Osteocyte (in vitro differentiated cells): ENCODE results near the gene EIF4G3. TPM values are rescaled to one million over a fixed set of nuclear protein-coding genes. Genes with fewer than 3 reads are reported as not detected.
"Not testable (repeated sequence)": the region's sequence is repeated elsewhere in the genome, so short reads cannot be mapped to it uniquely, and the experiment has no call there.

Experiments used
- DNase-seq: peaks from one replicate; pipeline ENCODE4 v3.0.0; 2021; ENCODE audit warnings: mixed read lengths; ENCODE audit not compliant: unreplicated experiment; ENCODE audit errors: extremely low spot score
- H3K27ac Mint-ChIP-seq: one replicate; pipeline ENCODE4 v1.8.0; 2021; ENCODE audit warnings: mild to moderate bottlenecking, mixed read lengths; ENCODE audit not compliant: unreplicated experiment
- H3K27me3 Mint-ChIP-seq: one replicate; pipeline ENCODE4 v1.8.0; 2021; ENCODE audit warnings: mixed read lengths; ENCODE audit not compliant: unreplicated experiment
- H3K36me3 Mint-ChIP-seq: one replicate; pipeline ENCODE4 v1.8.0; 2021; ENCODE audit warnings: mixed read lengths; ENCODE audit not compliant: unreplicated experiment
- H3K4me1 Mint-ChIP-seq: one replicate; pipeline ENCODE4 v1.8.0; 2021; ENCODE audit warnings: mixed read lengths; ENCODE audit not compliant: unreplicated experiment
- H3K4me3 Mint-ChIP-seq: one replicate; pipeline ENCODE4 v1.8.0; 2021; ENCODE audit warnings: mild to moderate bottlenecking, moderate library complexity, mixed read lengths; ENCODE audit not compliant: unreplicated experiment
- H3K9me3 Mint-ChIP-seq: one replicate; pipeline ENCODE4 v1.8.0; 2021; ENCODE audit warnings: mixed read lengths; ENCODE audit not compliant: unreplicated experiment
- total RNA-seq: library from RNA; stranded (reverse); gene quantifications from 2 replicates; pipeline ENCODE4 v1.2.1, GENCODE V29; 2021
- TF ChIP-seq, protein P1 (sequence below): fragments of 200-600 bp; sonication (generic); IDR thresholded peaks from 2 replicates; pipeline ENCODE4 v1.5.0; 2021; ENCODE audit warnings: antibody characterized with exemption, mild to moderate bottlenecking, moderate library complexity

EIF4G3 gene
- total RNA-seq, 1 donor from 2014 or later: 81.9 TPM

GRCh38 chr1:21185221-21185731, 8.6 kb upstream of the EIF4G3 start:
- TF ChIP-seq, protein P1, sequence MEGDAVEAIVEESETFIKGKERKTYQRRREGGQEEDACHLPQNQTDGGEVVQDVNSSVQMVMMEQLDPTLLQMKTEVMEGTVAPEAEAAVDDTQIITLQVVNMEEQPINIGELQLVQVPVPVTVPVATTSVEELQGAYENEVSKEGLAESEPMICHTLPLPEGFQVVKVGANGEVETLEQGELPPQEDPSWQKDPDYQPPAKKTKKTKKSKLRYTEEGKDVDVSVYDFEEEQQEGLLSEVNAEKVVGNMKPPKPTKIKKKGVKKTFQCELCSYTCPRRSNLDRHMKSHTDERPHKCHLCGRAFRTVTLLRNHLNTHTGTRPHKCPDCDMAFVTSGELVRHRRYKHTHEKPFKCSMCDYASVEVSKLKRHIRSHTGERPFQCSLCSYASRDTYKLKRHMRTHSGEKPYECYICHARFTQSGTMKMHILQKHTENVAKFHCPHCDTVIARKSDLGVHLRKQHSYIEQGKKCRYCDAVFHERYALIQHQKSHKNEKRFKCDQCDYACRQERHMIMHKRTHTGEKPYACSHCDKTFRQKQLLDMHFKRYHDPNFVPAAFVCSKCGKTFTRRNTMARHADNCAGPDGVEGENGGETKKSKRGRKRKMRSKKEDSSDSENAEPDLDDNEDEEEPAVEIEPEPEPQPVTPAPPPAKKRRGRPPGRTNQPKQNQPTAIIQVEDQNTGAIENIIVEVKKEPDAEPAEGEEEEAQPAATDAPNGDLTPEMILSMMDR: no peak
- H3K36me3 Mint-ChIP-seq: no peaks in the 10 kb centered on the region
- H3K4me3 Mint-ChIP-seq: no peak overlapping the region
- DNase-seq: no peak
- no peaks in the 10 kb centered on the region for H3K9me3 Mint-ChIP-seq
- H3K4me1 Mint-ChIP-seq: peaks cover 1% of the 10 kb centered on the region
- no peaks in the 10 kb centered on the region for H3K27me3 Mint-ChIP-seq
- no peak overlapping the region for H3K27ac Mint-ChIP-seq

DNA sequence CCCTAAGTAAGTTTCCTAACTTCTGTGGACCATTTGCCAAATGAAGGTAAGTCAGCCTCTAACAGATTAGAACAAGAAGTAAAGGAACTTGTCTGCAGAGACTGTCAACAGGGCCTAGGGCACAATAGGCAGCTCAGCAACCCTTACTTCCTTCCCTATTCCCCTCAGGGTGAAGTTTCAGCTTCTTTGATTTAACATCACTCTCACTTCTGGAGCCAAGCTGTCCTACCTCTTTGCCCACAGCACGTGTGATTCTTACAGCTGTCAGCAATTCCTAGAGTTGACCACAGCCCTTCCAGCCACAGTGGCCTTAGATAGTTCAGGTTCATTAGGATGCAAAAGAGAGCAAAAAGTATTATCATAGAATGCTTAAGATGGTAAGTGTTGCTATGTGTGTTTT, 7.6 kb upstream of the EIF4G3 start:
- H3K27ac Mint-ChIP-seq: no peak overlapping the region

GRCh38 chr1:21182181-21182731, 5.6 kb upstream of the EIF4G3 start:
- no peaks in the 10 kb centered on the region for H3K27me3 Mint-ChIP-seq
- no peak for DNase-seq
- H3K9me3 Mint-ChIP-seq: no peaks in the 10 kb centered on the region
- no peaks in the 10 kb centered on the region for H3K4me1 Mint-ChIP-seq
- no peak overlapping the region for H3K27ac Mint-ChIP-seq
- H3K36me3 Mint-ChIP-seq: no peaks in the 10 kb centered on the region
- TF ChIP-seq, protein P1: no peak
- H3K4me3 Mint-ChIP-seq: no peak overlapping the region

More for the DNA sequence above, 7.6 kb upstream of the EIF4G3 start:
- TF ChIP-seq, protein P1: no peak
- Mint-ChIP-seq H3K27me3 (no peaks in the 10 kb centered on the region), H3K4me1 (no peaks in the 10 kb centered on the region), H3K9me3 (no peaks in the 10 kb centered on the region), H3K36me3 (no peaks in the 10 kb centered on the region), H3K4me3 (no peak overlapping the region)
- no peak for DNase-seq

DNA sequence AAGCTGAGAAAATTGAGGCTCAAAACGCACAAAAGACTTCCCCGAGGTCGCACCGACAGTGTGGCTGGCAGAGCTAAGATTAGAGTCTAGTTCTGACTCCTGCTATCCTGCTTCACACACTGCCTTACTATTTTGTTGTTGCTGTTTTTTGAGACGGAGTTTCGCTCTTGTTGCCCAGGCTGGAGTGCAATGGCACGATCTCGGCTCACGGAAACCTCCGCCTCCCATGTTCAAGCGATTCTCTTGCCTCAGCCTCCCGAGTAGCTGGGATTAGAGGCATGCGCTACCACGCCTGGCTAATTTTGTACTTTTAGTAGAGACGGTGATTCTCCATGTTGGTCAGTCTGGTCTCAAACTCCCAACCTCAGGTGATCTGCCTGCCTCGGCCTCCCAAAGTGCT, 1.6 kb upstream of the EIF4G3 start:
- H3K4me1 Mint-ChIP-seq: peaks cover 19% of the 10 kb centered on the region
- not testable (repeated sequence) for H3K9me3 Mint-ChIP-seq, DNase-seq, H3K27me3 Mint-ChIP-seq, H3K27ac Mint-ChIP-seq, H3K36me3 Mint-ChIP-seq, H3K4me3 Mint-ChIP-seq

GRCh38 chr1:21175670-21176581, 771 bp downstream of the EIF4G3 start:
- H3K27ac Mint-ChIP-seq: peak overlapping the region; percentile 86
- DNase-seq: no peak
- H3K4me3 Mint-ChIP-seq: peak overlapping the region; percentile 78
- TF ChIP-seq, protein P1: no peak
- no peaks in the 10 kb centered on the region for H3K9me3 Mint-ChIP-seq
- no peaks in the 10 kb centered on the region for H3K27me3 Mint-ChIP-seq
- peaks cover 32% of the 10 kb centered on the region for H3K4me1 Mint-ChIP-seq
- peaks cover 1% of the 10 kb centered on the region for H3K36me3 Mint-ChIP-seq
